Astrocyte of the spinal cord (primary cell): ENCODE measurements around the gene ASCC2.
"Not testable (repeated sequence)": the region's sequence is repeated elsewhere in the genome, so short reads cannot be mapped to it uniquely, and the experiment has no call there.

Source experiments
- DNase-seq: peaks from one replicate; pipeline ENCODE4 v3.0.0; 2011; ENCODE audit warnings: low read depth, low spot score
- H3K4me3 ChIP-seq: 2 replicates; pipeline ENCODE4 v1.5.1; 2011; ENCODE audit warnings: low read depth, mild to moderate bottlenecking, low read length, moderate library complexity
- CTCF ChIP-seq: IDR thresholded peaks from 2 replicates; pipeline ENCODE4 v1.5.1; 2012; ENCODE audit warnings: low read depth, mild to moderate bottlenecking, low read length, inconsistent platforms
- in situ Hi-C: cut with HindIII; loops from 2 replicates; pipeline ENCODE4 v1.10.0; 2017; ENCODE audit warnings: low sequenced_read_pairs

Gene ASCC2

GRCh38 chr22:29860006-29860766 lies 22.1 kb upstream of the ASCC2 start:
- no peak for DNase-seq
- in situ Hi-C loops, result no loop called here
- H3K4me3 ChIP-seq, result no peak overlapping the region
- TF ChIP-seq CTCF, result no peak

- in situ Hi-C loops, result not testable (repeated sequence)
Measured at GRCh38 chr22:29859030-29859429, 21.0 kb upstream of the ASCC2 start.

GRCh38 chr22:29856496-29856895 lies 18.4 kb upstream of the ASCC2 start:
- H3K4me3 ChIP-seq, result no peak overlapping the region
- in situ Hi-C loops, result no loop called here

More at GRCh38 chr22:29859030-29859429, 21.0 kb upstream of the ASCC2 start:
- not testable (repeated sequence) for H3K4me3 ChIP-seq, DNase-seq

GRCh38 chr22:29855611-29856181 lies 17.6 kb upstream of the ASCC2 start:
- in situ Hi-C loops, result no loop called here
- no peak for TF ChIP-seq CTCF

More at GRCh38 chr22:29856496-29856895, 18.4 kb upstream of the ASCC2 start:
- no peak for DNase-seq
- no peak for TF ChIP-seq CTCF

GRCh38 chr22:29854432-29854831 lies 16.4 kb upstream of the ASCC2 start:
- no peak for TF ChIP-seq CTCF
- H3K4me3 ChIP-seq, result no peak overlapping the region
- no peak for DNase-seq
- in situ Hi-C loops, result no loop called here

More at GRCh38 chr22:29855611-29856181, 17.6 kb upstream of the ASCC2 start:
- no peak overlapping the region for H3K4me3 ChIP-seq
- DNase-seq, result no peak

GRCh38 chr22:29848111-29848510 lies 10.0 kb upstream of the ASCC2 start:
- TF ChIP-seq CTCF, result no peak
- H3K4me3 ChIP-seq, result no peak overlapping the region
- in situ Hi-C loops, result no loop called here
- no peak for DNase-seq

GRCh38 chr22:29846290-29846689 lies 8.2 kb upstream of the ASCC2 start:
- in situ Hi-C loops, result no loop called here
- DNase-seq, result no peak
- no peak overlapping the region for H3K4me3 ChIP-seq
- TF ChIP-seq CTCF, result no peak
